ENCODE results near the gene NYAP1.

The NYAP1 gene

GRCh38 chr7:100515072-100515532 is 31.4 kb downstream of the NYAP1 start:
- no peaks in the 10 kb centered on the region for H3K9me3 ChIP-seq (ENCODE audit: control insufficient read depth, insufficient read depth, low read depth, low read length)
- CTCF ChIA-PET, result interaction anchor here (0.6 kb wide), 1 partner anchor 800 kb away, joined by 3 read pairs; no protein-coding TSS in a partner anchor
- TF ChIP-seq ZNF548 (tag by site-specific recombination; IDR thresholded peaks at IDR 0.05), result no peak
- TF ChIP-seq ZNF366 (tag by site-specific recombination; conservative IDR thresholded peaks at IDR 0.05), result peak; percentile 25; the same call in 1 of the 2 replicates
- no peak for TF ChIP-seq ZNF704 (tag by site-specific recombination; IDR thresholded peaks at IDR 0.05)
- TF ChIP-seq PRDM10 (tag by site-specific recombination; IDR thresholded peaks at IDR 0.05), result peak; percentile 74
- TF ChIP-seq ZBTB26 (tag by site-specific recombination; optimal IDR thresholded peaks at IDR 0.05), result no peak
- no peaks in the 10 kb centered on the region for H3K36me3 ChIP-seq (ENCODE audit: control insufficient read depth in 2 of 2, insufficient read depth in 1 of 2, low read length in 2 of 2)
- POLR2A ChIA-PET, result interaction anchor here (1.0 kb wide), 1 partner anchor 86 kb away, joined by 4 read pairs; the partner anchor contains the start of gene MEPCE
- H3K4me3 ChIP-seq (ENCODE audit: low read depth, low read length), result no peak overlapping the region
- H3K4me1 ChIP-seq (ENCODE audit: control insufficient read depth, insufficient read depth, low read length), result no peaks in the 10 kb centered on the region
- H3K27ac ChIP-seq (ENCODE audit: extremely low read depth, low read depth, low read length), result no peak overlapping the region

- ChIA-PET CTCF (interaction anchor here (0.7 to 1.7 kb wide), 4 partner anchors 34 to 48 kb away, joined by 3 to 6 read pairs (median 4); no protein-coding TSS in a partner anchor), POLR2A (interaction anchor here (1.0 to 1.3 kb wide), 2 partner anchors 23 to 87 kb away, joined by 3 to 4 read pairs; partner anchors contain the start of genes AGFG2 and MEPCE)
- TF ChIP-seq ZNF791 (tag by site-specific recombination; IDR thresholded peaks at IDR 0.05) (no peak), RBAK (tag by site-specific recombination; IDR thresholded peaks at IDR 0.05) (no peak), ZNF37A (tag by site-specific recombination; IDR thresholded peaks at IDR 0.05) (no peak), ZNF366 (tag by site-specific recombination; conservative IDR thresholded peaks at IDR 0.05) (no peak), ZNF18 (tag by site-specific recombination; IDR thresholded peaks at IDR 0.05) (no peak), ZNF391 (tag by site-specific recombination; IDR thresholded peaks at IDR 0.05; ENCODE audit: borderline replicate concordance, low read depth) (no peak), GLI4 (tag by site-specific recombination; IDR thresholded peaks at IDR 0.05) (no peak), PRDM6 (tag by site-specific recombination; IDR thresholded peaks at IDR 0.05) (no peak), ZNF654 (tag by site-specific recombination; IDR thresholded peaks at IDR 0.05; ENCODE audit: low read depth) (no peak), ZNF350 (tag by site-specific recombination; IDR thresholded peaks at IDR 0.05) (no peak), ZNF664 (tag by site-specific recombination; IDR thresholded peaks at IDR 0.05) (no peak), ZNF426 (tag by site-specific recombination; IDR thresholded peaks at IDR 0.05) (no peak), ZNF830 (tag by site-specific recombination; IDR thresholded peaks at IDR 0.05; ENCODE audit: low read depth) (no peak), ZNF792 (tag by site-specific recombination; IDR thresholded peaks at IDR 0.05) (no peak)
- Histone ChIP-seq H3K9me3 (ENCODE audit: control insufficient read depth, insufficient read depth, low read depth, low read length) (no peaks in the 10 kb centered on the region), H3K4me1 (ENCODE audit: control insufficient read depth, insufficient read depth, low read length) (no peaks in the 10 kb centered on the region), H3K27ac (ENCODE audit: extremely low read depth, low read depth, low read length) (no peak overlapping the region), H3K36me3 (ENCODE audit: control insufficient read depth in 2 of 2, insufficient read depth in 1 of 2, low read length in 2 of 2) (no peaks in the 10 kb centered on the region), H3K4me3 (ENCODE audit: low read depth, low read length) (no peak overlapping the region)
Observed at GRCh38 chr7:100516135-100516812, 32.5 kb downstream of the NYAP1 start.
